Measurements from ENCODE around the gene RHOU. TPM values are rescaled to one million over a fixed set of nuclear protein-coding genes. Genes with fewer than 3 reads are reported as not detected.

RHOU gene
- total RNA-seq, 1 donor from 2014 or later: 6.1 TPM

- no peaks in the 10 kb centered on the region for H3K4me1 Mint-ChIP-seq (ENCODE audit: low read depth, unreplicated experiment)
- DNase-seq (ENCODE audit: low read depth): no peak
- peak overlapping the region; percentile 48 for H3K4me2 ChIP-seq (ENCODE audit: low read length)
- H3K36me3 ChIP-seq (ENCODE audit: insufficient read depth, low read length): no peaks in the 10 kb centered on the region
- H4K20me1 ChIP-seq (ENCODE audit: insufficient read depth, low read length): no peaks in the 10 kb centered on the region
- H2AFZ ChIP-seq (ENCODE audit: low read depth, low read length): no peak overlapping the region
- TF ChIP-seq, protein P1, sequence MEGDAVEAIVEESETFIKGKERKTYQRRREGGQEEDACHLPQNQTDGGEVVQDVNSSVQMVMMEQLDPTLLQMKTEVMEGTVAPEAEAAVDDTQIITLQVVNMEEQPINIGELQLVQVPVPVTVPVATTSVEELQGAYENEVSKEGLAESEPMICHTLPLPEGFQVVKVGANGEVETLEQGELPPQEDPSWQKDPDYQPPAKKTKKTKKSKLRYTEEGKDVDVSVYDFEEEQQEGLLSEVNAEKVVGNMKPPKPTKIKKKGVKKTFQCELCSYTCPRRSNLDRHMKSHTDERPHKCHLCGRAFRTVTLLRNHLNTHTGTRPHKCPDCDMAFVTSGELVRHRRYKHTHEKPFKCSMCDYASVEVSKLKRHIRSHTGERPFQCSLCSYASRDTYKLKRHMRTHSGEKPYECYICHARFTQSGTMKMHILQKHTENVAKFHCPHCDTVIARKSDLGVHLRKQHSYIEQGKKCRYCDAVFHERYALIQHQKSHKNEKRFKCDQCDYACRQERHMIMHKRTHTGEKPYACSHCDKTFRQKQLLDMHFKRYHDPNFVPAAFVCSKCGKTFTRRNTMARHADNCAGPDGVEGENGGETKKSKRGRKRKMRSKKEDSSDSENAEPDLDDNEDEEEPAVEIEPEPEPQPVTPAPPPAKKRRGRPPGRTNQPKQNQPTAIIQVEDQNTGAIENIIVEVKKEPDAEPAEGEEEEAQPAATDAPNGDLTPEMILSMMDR (IDR thresholded peaks at IDR 0.05; ENCODE audit: insufficient read depth, low read depth, low read length): no peak
- no peak for TF ChIP-seq EZH2 (IDR thresholded peaks at IDR 0.05; ENCODE audit: insufficient read depth, low read length)
- H3K4me3 ChIP-seq (ENCODE audit: insufficient read depth, low read depth, low read length): no peak overlapping the region
- no peaks in the 10 kb centered on the region for H3K36me3 Mint-ChIP-seq (ENCODE audit: low read depth, unreplicated experiment)
- H3K4me1 ChIP-seq (ENCODE audit: insufficient read depth, low read length): peaks cover 5% of the 10 kb centered on the region
- no peaks in the 10 kb centered on the region for H3K79me2 ChIP-seq (ENCODE audit: insufficient read depth, low read length)
- H3K27ac Mint-ChIP-seq (ENCODE audit: unreplicated experiment): no peak overlapping the region
- H3K4me3 Mint-ChIP-seq (ENCODE audit: unreplicated experiment): no peak overlapping the region
- FAIRE-seq: no peak
- H3K27ac ChIP-seq (ENCODE audit: low read depth, low read length): no peak overlapping the region
- peaks cover 19% of the 10 kb centered on the region for H3K27me3 Mint-ChIP-seq (ENCODE audit: low read depth, unreplicated experiment)
- peaks cover 4% of the 10 kb centered on the region for H3K27me3 ChIP-seq (ENCODE audit: insufficient read depth, low read length)
- peaks cover 3% of the 10 kb centered on the region for H3K9me3 ChIP-seq (ENCODE audit: insufficient read depth, low read depth, low read length)
- peaks cover 7% of the 10 kb centered on the region for H3K9me3 Mint-ChIP-seq (ENCODE audit: unreplicated experiment)
- H3K9ac ChIP-seq (ENCODE audit: low read length): no peak overlapping the region
Observed at GRCh38 chr1:228781809-228782661, 46.8 kb downstream of the RHOU start.

DNA sequence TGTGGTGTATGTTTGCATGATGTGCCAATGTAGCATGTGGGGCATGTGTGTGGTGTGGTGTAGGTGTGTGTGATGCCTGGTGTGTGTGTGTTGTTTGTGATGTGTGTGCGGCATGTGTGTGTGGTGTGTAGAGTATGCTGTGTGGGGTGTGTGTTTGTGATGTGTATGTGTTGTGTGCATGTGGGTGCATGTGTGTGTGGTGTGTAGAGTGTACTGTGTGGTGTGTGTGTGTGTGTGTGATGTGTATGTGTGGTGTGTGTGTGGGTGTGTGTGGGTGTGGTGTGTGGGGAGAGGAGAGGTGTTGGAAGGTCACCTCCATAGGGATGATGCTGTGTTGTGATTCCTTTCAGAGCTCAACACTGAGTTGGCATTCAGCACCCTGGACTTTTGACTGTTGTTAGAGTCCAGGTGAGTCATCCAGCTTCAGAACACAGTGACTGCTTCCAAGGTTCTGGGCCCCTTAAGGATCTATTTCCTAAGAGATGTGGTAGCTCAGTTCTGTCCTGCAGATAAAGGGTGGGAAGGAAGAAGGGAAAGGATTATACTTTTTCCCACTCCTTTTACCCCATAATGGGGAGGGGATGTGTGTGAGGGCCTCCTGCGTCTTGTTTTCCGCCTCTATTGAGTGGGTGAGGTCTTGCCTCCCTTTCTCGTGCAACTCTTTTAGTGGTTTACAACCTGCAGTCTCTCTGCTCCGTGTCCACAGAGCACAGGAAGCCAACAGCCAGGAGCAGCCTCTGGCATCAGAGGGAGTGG is 47.6 kb downstream of the RHOU start:
- H3K4me1 ChIP-seq (ENCODE audit: insufficient read depth, low read length): peaks cover 5% of the 10 kb centered on the region
- peaks cover 4% of the 10 kb centered on the region for H3K27me3 ChIP-seq (ENCODE audit: insufficient read depth, low read length)
- H3K27me3 Mint-ChIP-seq (ENCODE audit: low read depth, unreplicated experiment): peaks cover 22% of the 10 kb centered on the region
- no peaks in the 10 kb centered on the region for H3K36me3 Mint-ChIP-seq (ENCODE audit: low read depth, unreplicated experiment)
- no peaks in the 10 kb centered on the region for H3K36me3 ChIP-seq (ENCODE audit: insufficient read depth, low read length)
- no peak for FAIRE-seq
- no peaks in the 10 kb centered on the region for H3K4me1 Mint-ChIP-seq (ENCODE audit: low read depth, unreplicated experiment)
- H3K4me3 Mint-ChIP-seq (ENCODE audit: unreplicated experiment): no peak overlapping the region
- no peak overlapping the region for H3K4me2 ChIP-seq (ENCODE audit: low read length)
- H2AFZ ChIP-seq (ENCODE audit: low read depth, low read length): no peak overlapping the region
- DNase-seq (ENCODE audit: low read depth): no peak
- H3K27ac ChIP-seq (ENCODE audit: low read depth, low read length): no peak overlapping the region
- no peak overlapping the region for H3K4me3 ChIP-seq (ENCODE audit: insufficient read depth, low read depth, low read length)
- TF ChIP-seq EZH2 (IDR thresholded peaks at IDR 0.05; ENCODE audit: insufficient read depth, low read length): no peak
- TF ChIP-seq, protein P1 (IDR thresholded peaks at IDR 0.05; ENCODE audit: insufficient read depth, low read depth, low read length): no peak
- no peak overlapping the region for H3K9ac ChIP-seq (ENCODE audit: low read length)
- no peaks in the 10 kb centered on the region for H4K20me1 ChIP-seq (ENCODE audit: insufficient read depth, low read length)
- peaks cover 7% of the 10 kb centered on the region for H3K9me3 Mint-ChIP-seq (ENCODE audit: unreplicated experiment)
- no peaks in the 10 kb centered on the region for H3K79me2 ChIP-seq (ENCODE audit: insufficient read depth, low read length)
- H3K27ac Mint-ChIP-seq (ENCODE audit: unreplicated experiment): no peak overlapping the region
- peaks cover 3% of the 10 kb centered on the region for H3K9me3 ChIP-seq (ENCODE audit: insufficient read depth, low read depth, low read length)

Measured in astrocyte (in vitro differentiated cells and primary cell).